Lung (tissue), 12 donors: ENCODE measurements around the gene PTPN3. TPM values are rescaled to one million over a fixed set of nuclear protein-coding genes. Genes with fewer than 3 reads are reported as not detected.

ENCODE experiments used
- ATAC-seq: fragments of 200-7000 bp; cut with Tn5 transposase; one replicate; pipeline ENCODE4 v1.9.1; 2020; ENCODE audit warnings: moderate number of reproducible peaks; ENCODE audit not compliant: insufficient read depth, low FRiP score
- DNase-seq, 3 donors: peaks; one replicate each; pipeline ENCODE4 v3.0.0-alpha.2; 2013 to 2017
- H3K27ac ChIP-seq, 2 donors: one replicate each; pipeline ENCODE4 v1.5.1; 2013; ENCODE audit warnings: mild to moderate bottlenecking in 2 of 2, moderate library complexity in 2 of 2, control low read depth in 1 of 2, inconsistent platforms in 1 of 2, low read depth in 1 of 2, low read length in 1 of 2
- H3K27me3 ChIP-seq, 3 donors: one replicate each; pipeline ENCODE4 v1.5.1; 2013; ENCODE audit warnings: low read length in 2 of 3; ENCODE audit not compliant: control insufficient read depth in 3 of 3, insufficient read depth in 3 of 3
- H3K36me3 ChIP-seq, 4 donors: one replicate each; pipeline ENCODE4 v1.5.1; 2013; ENCODE audit warnings: low read length in 4 of 4, mild to moderate bottlenecking in 1 of 4, moderate library complexity in 1 of 4; ENCODE audit not compliant: control insufficient read depth in 4 of 4, insufficient read depth in 4 of 4
- H3K4me1 ChIP-seq, 5 donors: one replicate each; pipeline ENCODE4 v1.5.1; 2013; ENCODE audit warnings: low read length in 5 of 5, mild to moderate bottlenecking in 2 of 5, moderate library complexity in 1 of 5; ENCODE audit not compliant: control insufficient read depth in 5 of 5, insufficient read depth in 5 of 5
- H3K4me3 ChIP-seq: one replicate; pipeline ENCODE4 v1.5.1; 2013; ENCODE audit warnings: mild to moderate bottlenecking, control low read depth, moderate library complexity
- H3K9ac ChIP-seq, 2 donors: one replicate each; pipeline ENCODE4 v1.5.1; 2013; ENCODE audit warnings: low read length in 2 of 2, control low read depth in 1 of 2; ENCODE audit not compliant: insufficient read depth in 1 of 2
- H3K9me3 ChIP-seq, 4 donors: one replicate each; pipeline ENCODE4 v1.5.1; 2013; ENCODE audit warnings: low read length in 3 of 4, mild to moderate bottlenecking in 1 of 4, moderate library complexity in 1 of 4; ENCODE audit not compliant: control insufficient read depth in 4 of 4, insufficient read depth in 3 of 4
- WGBS, 2 donors: extraction: QIAGEN DNeasy Blood & Tissue Kit; methylation state at CpG; one replicate each; pipeline ENCODE4 v1.1.7; 2013; 5-methylcytosine and 5-hydroxymethylcytosine counted together
- polyA plus RNA-seq, 2 donors: library from polyadenylated mRNA; stranded (reverse); fragments of 200-250 nt; gene quantifications; one replicate each; pipeline ENCODE4 v1.2.1, GENCODE V29; 2013
- total RNA-seq, 2 donors: library from RNA; depleted of rRNA in 1 of 2; stranded (reverse); fragments of >200 nt in 1 of 2; gene quantifications; one replicate each; pipeline ENCODE4 v1.2.1, GENCODE V29; 2014 to 2021
- TF ChIP-seq, protein P1 (sequence below): IDR thresholded peaks from 2 replicates; pipeline ENCODE4 v1.5.1; 2012; ENCODE audit warnings: mild to moderate bottlenecking; ENCODE audit errors: control extremely low read depth, extremely low read depth
- donor health status: control.
- donor health status: control.
- donor health status: Bipolar disorder and iron deficiency.
- donor health status: healthy.
- donor health status: DM: yes; HTN: yes; CAD: no.

Gene PTPN3
- total and polyA plus RNA-seq, 4 donors, result 5.7 to 16.9 (median 11.2) TPM

DNA sequence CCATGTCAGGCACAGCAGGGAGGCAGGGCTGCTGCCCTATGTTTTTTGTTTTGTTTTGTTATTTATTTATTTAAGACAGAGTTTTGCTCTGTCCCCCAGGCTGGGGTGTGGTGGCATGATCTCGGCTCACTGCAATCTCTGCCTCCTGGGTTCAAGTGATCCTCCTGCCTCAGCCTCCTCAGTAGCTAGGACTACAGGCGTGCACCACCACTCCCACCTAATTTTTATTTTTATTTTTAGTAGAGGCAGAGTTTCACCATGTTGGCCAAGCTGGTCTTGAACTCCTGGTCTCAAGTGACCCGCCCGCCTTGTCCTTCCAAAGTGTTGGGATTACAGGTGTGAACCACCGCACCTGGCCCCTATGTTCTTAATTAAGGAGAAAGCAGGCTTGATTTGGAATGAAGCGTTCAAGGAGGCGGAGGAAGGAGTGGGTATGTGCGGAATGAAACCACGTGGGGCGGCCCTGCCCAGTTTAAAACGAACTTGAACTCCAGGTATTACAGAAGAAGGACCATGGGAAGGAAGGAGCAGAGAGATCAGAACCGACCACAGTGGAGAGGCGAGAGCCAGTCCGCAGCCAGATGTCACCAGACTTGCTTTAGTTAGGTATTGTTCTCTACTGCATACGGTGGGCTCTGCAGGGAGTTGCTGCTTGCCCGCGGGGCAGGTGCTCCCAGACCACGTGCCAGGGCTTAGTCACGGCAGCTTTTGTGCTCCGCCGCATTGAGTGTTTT is 142.4 kb downstream of the PTPN3 start:
- Histone ChIP-seq H3K9ac (no peak overlapping the region), H3K27me3 (no peaks in the 10 kb centered on the region), H3K4me1 (no peaks in the 10 kb centered on the region), H3K36me3 (no peaks in the 10 kb centered on the region), H3K9me3 (peaks cover 0 to 3% (median 0%) of the 10 kb centered on the region in 4 donors), H3K27ac (no peak overlapping the region), H3K4me3 (no peak overlapping the region)
- TF ChIP-seq, protein P1, sequence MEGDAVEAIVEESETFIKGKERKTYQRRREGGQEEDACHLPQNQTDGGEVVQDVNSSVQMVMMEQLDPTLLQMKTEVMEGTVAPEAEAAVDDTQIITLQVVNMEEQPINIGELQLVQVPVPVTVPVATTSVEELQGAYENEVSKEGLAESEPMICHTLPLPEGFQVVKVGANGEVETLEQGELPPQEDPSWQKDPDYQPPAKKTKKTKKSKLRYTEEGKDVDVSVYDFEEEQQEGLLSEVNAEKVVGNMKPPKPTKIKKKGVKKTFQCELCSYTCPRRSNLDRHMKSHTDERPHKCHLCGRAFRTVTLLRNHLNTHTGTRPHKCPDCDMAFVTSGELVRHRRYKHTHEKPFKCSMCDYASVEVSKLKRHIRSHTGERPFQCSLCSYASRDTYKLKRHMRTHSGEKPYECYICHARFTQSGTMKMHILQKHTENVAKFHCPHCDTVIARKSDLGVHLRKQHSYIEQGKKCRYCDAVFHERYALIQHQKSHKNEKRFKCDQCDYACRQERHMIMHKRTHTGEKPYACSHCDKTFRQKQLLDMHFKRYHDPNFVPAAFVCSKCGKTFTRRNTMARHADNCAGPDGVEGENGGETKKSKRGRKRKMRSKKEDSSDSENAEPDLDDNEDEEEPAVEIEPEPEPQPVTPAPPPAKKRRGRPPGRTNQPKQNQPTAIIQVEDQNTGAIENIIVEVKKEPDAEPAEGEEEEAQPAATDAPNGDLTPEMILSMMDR, result no peak
- DNase-seq (no peak), ATAC-seq (peak; percentile 41)
- 79 to 85% methylated on average over 21 of the region's 21 CpGs for WGBS, 2 donors

DNA sequence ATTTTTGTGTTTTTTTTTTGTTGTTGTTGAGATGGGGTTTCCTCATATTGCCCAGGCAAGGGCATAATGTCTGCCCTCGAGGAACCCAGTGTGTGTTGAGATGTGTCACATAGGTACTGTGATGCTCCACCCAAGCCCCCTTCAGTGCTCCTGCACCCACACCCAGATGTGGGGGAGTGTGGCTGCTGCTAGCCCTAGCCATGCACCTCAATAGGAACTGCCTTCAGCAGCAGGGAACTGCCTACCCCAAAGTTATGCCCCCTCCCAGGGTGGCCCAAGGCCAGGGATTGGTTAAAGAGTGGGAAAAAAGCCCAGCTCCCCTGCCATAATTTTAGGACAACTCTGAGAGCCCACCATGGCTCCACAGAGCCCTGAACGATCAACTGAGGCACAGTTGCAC is 143.9 kb downstream of the PTPN3 start:
- H3K36me3 ChIP-seq, result no peaks in the 10 kb centered on the region
- H3K9ac ChIP-seq, result no peak overlapping the region
- H3K4me3 ChIP-seq, result no peak overlapping the region
- H3K9me3 ChIP-seq, result peaks cover 0 to 3% (median 0%) of the 10 kb centered on the region in 4 donors
- WGBS, 2 donors, result 72 to 89% methylated on average over 2 of the region's 2 CpGs
- no peaks in the 10 kb centered on the region for H3K4me1 ChIP-seq
- DNase-seq (no peak), ATAC-seq (no peak)
- no peak overlapping the region for H3K27ac ChIP-seq
- TF ChIP-seq, protein P1, result no peak
- H3K27me3 ChIP-seq, result no peaks in the 10 kb centered on the region

DNA sequence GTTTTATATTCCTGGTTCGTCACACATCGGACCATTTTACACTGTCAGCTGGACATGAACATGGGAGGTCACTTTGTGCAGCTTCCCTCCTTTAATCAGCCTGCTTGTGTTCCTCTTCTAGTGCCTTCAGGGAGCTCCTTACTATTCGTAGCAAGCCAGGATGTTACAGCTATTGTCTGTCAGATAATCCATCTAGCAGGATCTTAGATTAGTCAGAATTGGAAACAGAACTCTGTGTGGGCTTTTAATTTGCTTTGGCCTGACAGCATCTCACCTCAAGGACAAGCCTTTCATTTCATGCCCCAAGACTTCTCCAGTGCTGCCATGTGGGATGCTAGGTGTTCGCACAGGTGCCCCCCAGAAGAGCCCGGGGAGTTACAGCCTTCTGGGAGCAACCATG is 147.1 kb downstream of the PTPN3 start:
- TF ChIP-seq, protein P1, result no peak
- WGBS, 2 donors, result 80 to 81% methylated on average over 5 of the region's 5 CpGs
- H3K4me1 ChIP-seq, result peaks cover 0 to 1% (median 0%) of the 10 kb centered on the region in 5 donors
- H3K9ac ChIP-seq, result no peak overlapping the region
- no peaks in the 10 kb centered on the region for H3K36me3 ChIP-seq
- DNase-seq (no peak), ATAC-seq (no peak)
- no peak overlapping the region for H3K27ac ChIP-seq
- H3K27me3 ChIP-seq, result no peaks in the 10 kb centered on the region
- H3K4me3 ChIP-seq, result no peak overlapping the region
- peaks cover 0 to 1% (median 0%) of the 10 kb centered on the region in 4 donors for H3K9me3 ChIP-seq
